ENCODE data around the gene MAP4K4. TPM values are rescaled to one million over a fixed set of nuclear protein-coding genes. Genes with fewer than 3 reads are reported as not detected.
A peak's percentile ranks its signal among the peaks of the same experiment; 100 is the strongest.

Gene MAP4K4
- polyA plus RNA-seq, result 10 to 100 TPM; 19.6 to 24.1 TPM

GRCh38 chr2:101697124-101698013, at the start of gene MAP4K4:
Gene MAP4K4 (plus strand): TSS chr2:101697707. CDS start chr2:101698081, 374 bp downstream.
- no peaks in the 10 kb centered on the region for H3K27me3 ChIP-seq (ENCODE audit: control insufficient read depth in 1 of 2, insufficient read depth in 2 of 2, low read length in 2 of 2)
- H3K9me3 ChIP-seq (ENCODE audit: control insufficient read depth in 2 of 2, insufficient read depth in 1 of 2, low read depth in 1 of 2, low read length in 1 of 2), result no peaks in the 10 kb centered on the region
- peak within 1 kb of the TSS; percentile 91 for H3K27ac ChIP-seq (ENCODE audit: low read depth in 2 of 2, low read length in 1 of 2)
- 1% methylated on average over 99 to 129 of the region's 129 CpGs for WGBS, 2 donors
- peak within 1 kb of the TSS; percentile 67 to 90 for H3K4me3 ChIP-seq (ENCODE audit: low read depth in 1 of 2, low read length in 2 of 2)
- H3K36me3 ChIP-seq (ENCODE audit: control insufficient read depth in 2 of 2, insufficient read depth in 2 of 2, low read length in 1 of 2), result no peaks in the 10 kb centered on the region
- H3K4me1 ChIP-seq (ENCODE audit: control insufficient read depth in 2 of 2, insufficient read depth in 2 of 2, low read length in 1 of 2), result no peaks in the 10 kb centered on the region

GRCh38 chr2:101653469-101653868, 44.0 kb upstream of the MAP4K4 start:
- Histone ChIP-seq H3K9me3 (ENCODE audit: control insufficient read depth in 2 of 2, insufficient read depth in 1 of 2, low read depth in 1 of 2, low read length in 1 of 2) (no peaks in the 10 kb centered on the region), H3K4me3 (ENCODE audit: low read depth in 1 of 2, low read length in 2 of 2) (no peak overlapping the region), H3K36me3 (ENCODE audit: control insufficient read depth in 2 of 2, insufficient read depth in 2 of 2, low read length in 1 of 2) (no peaks in the 10 kb centered on the region), H3K27me3 (ENCODE audit: control insufficient read depth in 1 of 2, insufficient read depth in 2 of 2, low read length in 2 of 2) (no peaks in the 10 kb centered on the region), H3K27ac (ENCODE audit: low read depth in 2 of 2, low read length in 1 of 2) (no peak overlapping the region), H3K4me1 (ENCODE audit: control insufficient read depth in 2 of 2, insufficient read depth in 2 of 2, low read length in 1 of 2) (no peaks in the 10 kb centered on the region)
- WGBS, 2 donors, result 81 to 82% methylated on average over 7 of the region's 7 CpGs

DNA sequence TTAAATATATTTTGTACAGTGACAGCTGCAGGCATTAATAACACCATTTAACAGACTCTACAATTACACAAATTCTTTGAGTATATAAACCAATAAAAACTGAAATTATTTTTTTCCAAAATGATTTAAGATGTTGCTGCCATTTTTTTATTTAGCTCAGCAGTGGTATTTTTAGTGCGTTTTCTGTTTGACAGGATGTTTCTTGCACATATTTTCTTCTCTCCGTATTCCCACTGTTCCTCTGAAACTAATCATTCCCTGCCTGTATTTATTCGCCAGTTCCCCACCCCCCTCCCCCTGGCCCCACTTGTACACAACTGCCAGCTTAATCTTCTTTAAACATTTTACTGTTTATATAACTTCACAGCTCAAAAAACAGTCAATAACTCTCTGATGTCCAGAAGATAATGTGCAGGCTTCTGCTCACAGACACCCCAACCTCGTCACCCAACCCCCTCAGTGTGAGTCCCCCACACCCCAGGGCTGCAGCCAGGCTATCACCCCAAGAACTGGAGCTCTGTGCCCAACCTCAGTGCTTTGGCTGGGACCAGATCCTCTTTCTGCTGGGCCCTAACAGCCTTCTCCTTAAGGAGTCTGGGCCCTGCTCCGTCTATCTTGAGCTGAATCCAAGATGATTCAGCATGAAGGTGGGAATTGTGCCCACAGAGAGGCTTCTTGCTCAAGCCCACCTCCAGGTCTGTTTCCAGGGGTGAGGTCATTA, 41.6 kb upstream of the MAP4K4 start:
- no peaks in the 10 kb centered on the region for H3K36me3 ChIP-seq (ENCODE audit: control insufficient read depth in 2 of 2, insufficient read depth in 2 of 2, low read length in 1 of 2)
- no peak overlapping the region for H3K27ac ChIP-seq (ENCODE audit: low read depth in 2 of 2, low read length in 1 of 2)
- no peaks in the 10 kb centered on the region for H3K27me3 ChIP-seq (ENCODE audit: control insufficient read depth in 1 of 2, insufficient read depth in 2 of 2, low read length in 2 of 2)
- WGBS, 2 donors, result 53 to 57% methylated on average over 5 of the region's 5 CpGs
- no peak overlapping the region for H3K4me3 ChIP-seq (ENCODE audit: low read depth in 1 of 2, low read length in 2 of 2)
- H3K9me3 ChIP-seq (ENCODE audit: control insufficient read depth in 2 of 2, insufficient read depth in 1 of 2, low read depth in 1 of 2, low read length in 1 of 2), result no peaks in the 10 kb centered on the region
- H3K4me1 ChIP-seq (ENCODE audit: control insufficient read depth in 2 of 2, insufficient read depth in 2 of 2, low read length in 1 of 2), result no peaks in the 10 kb centered on the region

DNA sequence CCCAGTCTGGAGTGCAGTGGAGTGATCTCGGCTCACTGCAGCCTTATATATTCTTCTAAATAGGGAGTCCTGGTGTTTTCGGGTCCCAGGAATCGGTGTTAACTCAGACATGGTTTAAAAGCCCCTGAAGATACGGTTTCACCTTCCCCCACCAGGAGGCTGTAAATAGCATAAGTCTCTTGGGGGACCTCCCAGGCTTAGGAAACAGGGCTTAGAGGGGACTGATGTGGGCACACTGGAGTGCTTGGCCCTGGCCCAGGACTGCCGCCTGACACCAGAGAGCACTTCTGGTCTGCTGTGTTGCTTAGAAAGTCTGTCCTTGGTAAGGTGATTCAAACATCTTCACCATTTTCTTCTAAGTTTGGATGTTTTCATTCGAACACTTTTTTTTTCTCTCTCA, 39.7 kb upstream of the MAP4K4 start:
- no peak overlapping the region for H3K4me3 ChIP-seq (ENCODE audit: low read depth in 1 of 2, low read length in 2 of 2)
- no peaks in the 10 kb centered on the region for H3K36me3 ChIP-seq (ENCODE audit: control insufficient read depth in 2 of 2, insufficient read depth in 2 of 2, low read length in 1 of 2)
- WGBS, 2 donors, result 93 to 94% methylated on average over 6 of the region's 6 CpGs
- H3K27me3 ChIP-seq (ENCODE audit: control insufficient read depth in 1 of 2, insufficient read depth in 2 of 2, low read length in 2 of 2), result no peaks in the 10 kb centered on the region
- H3K9me3 ChIP-seq (ENCODE audit: control insufficient read depth in 2 of 2, insufficient read depth in 1 of 2, low read depth in 1 of 2, low read length in 1 of 2), result no peaks in the 10 kb centered on the region
- no peak overlapping the region for H3K27ac ChIP-seq (ENCODE audit: low read depth in 2 of 2, low read length in 1 of 2)
- no peaks in the 10 kb centered on the region for H3K4me1 ChIP-seq (ENCODE audit: control insufficient read depth in 2 of 2, insufficient read depth in 2 of 2, low read length in 1 of 2)

GRCh38 chr2:101658387-101658786, 39.1 kb upstream of the MAP4K4 start:
- H3K4me1 ChIP-seq (ENCODE audit: control insufficient read depth in 2 of 2, insufficient read depth in 2 of 2, low read length in 1 of 2), result no peaks in the 10 kb centered on the region
- H3K27ac ChIP-seq (ENCODE audit: low read depth in 2 of 2, low read length in 1 of 2), result no peak overlapping the region
- H3K27me3 ChIP-seq (ENCODE audit: control insufficient read depth in 1 of 2, insufficient read depth in 2 of 2, low read length in 2 of 2), result no peaks in the 10 kb centered on the region
- no peak overlapping the region for H3K4me3 ChIP-seq (ENCODE audit: low read depth in 1 of 2, low read length in 2 of 2)
- no peaks in the 10 kb centered on the region for H3K36me3 ChIP-seq (ENCODE audit: control insufficient read depth in 2 of 2, insufficient read depth in 2 of 2, low read length in 1 of 2)
- H3K9me3 ChIP-seq (ENCODE audit: control insufficient read depth in 2 of 2, insufficient read depth in 1 of 2, low read depth in 1 of 2, low read length in 1 of 2), result no peaks in the 10 kb centered on the region

DNA sequence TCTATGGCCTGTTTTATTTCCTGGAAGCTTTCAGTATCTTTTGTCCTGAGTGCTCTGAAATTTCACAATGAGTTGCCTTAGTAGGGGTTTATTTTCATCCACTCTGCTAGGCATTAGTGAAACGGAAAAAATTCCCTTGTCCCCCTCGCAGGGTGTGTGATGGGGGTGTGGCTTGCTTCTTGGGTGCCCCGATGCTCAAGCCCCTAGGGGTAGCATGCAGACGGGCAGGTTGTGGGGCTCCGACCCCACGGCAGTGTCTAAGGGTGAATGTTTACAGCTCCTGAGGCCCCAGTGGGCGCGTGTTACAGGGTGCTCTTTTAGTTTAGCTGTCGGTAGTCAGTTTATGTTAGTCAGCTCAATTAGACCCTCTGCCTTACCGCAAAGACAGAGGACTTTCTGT, 32.2 kb upstream of the MAP4K4 start:
- Histone ChIP-seq H3K4me3 (ENCODE audit: low read depth in 1 of 2, low read length in 2 of 2) (no peak overlapping the region), H3K9me3 (ENCODE audit: control insufficient read depth in 2 of 2, insufficient read depth in 1 of 2, low read depth in 1 of 2, low read length in 1 of 2) (peaks cover 0 to 2% of the 10 kb centered on the region in 2 donors), H3K36me3 (ENCODE audit: control insufficient read depth in 2 of 2, insufficient read depth in 2 of 2, low read length in 1 of 2) (no peaks in the 10 kb centered on the region), H3K27me3 (ENCODE audit: control insufficient read depth in 1 of 2, insufficient read depth in 2 of 2, low read length in 2 of 2) (no peaks in the 10 kb centered on the region), H3K27ac (ENCODE audit: low read depth in 2 of 2, low read length in 1 of 2) (no peak overlapping the region), H3K4me1 (ENCODE audit: control insufficient read depth in 2 of 2, insufficient read depth in 2 of 2, low read length in 1 of 2) (no peaks in the 10 kb centered on the region)
- 84 to 87% methylated on average over 10 of the region's 10 CpGs for WGBS, 2 donors

DNA sequence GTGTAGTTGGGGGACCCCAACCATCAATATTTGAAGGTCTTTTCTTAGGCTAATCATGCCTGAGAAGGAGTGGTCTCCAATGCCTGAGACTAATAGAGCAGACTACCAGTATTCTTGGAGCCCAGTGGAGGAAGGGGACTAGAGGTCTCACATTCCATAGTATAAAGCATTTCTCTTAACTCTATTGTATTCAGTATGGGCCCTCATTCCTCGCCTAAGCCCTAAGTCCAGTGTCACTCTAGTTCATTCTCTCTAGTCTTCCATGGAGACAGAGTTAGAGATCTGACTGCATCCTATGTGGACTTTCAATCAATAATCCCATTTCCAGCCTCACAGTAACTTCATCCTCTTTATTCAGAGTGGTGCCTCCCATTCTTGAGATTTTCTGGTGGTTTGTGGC, 29.7 kb upstream of the MAP4K4 start:
- Histone ChIP-seq H3K27me3 (ENCODE audit: control insufficient read depth in 1 of 2, insufficient read depth in 2 of 2, low read length in 2 of 2) (no peaks in the 10 kb centered on the region), H3K27ac (ENCODE audit: low read depth in 2 of 2, low read length in 1 of 2) (no peak overlapping the region), H3K9me3 (ENCODE audit: control insufficient read depth in 2 of 2, insufficient read depth in 1 of 2, low read depth in 1 of 2, low read length in 1 of 2) (peaks cover 0 to 2% of the 10 kb centered on the region in 2 donors), H3K4me1 (ENCODE audit: control insufficient read depth in 2 of 2, insufficient read depth in 2 of 2, low read length in 1 of 2) (no peaks in the 10 kb centered on the region), H3K36me3 (ENCODE audit: control insufficient read depth in 2 of 2, insufficient read depth in 2 of 2, low read length in 1 of 2) (no peaks in the 10 kb centered on the region), H3K4me3 (ENCODE audit: low read depth in 1 of 2, low read length in 2 of 2) (no peak overlapping the region)
- 85 to 93% methylated on average over 1 of the region's 1 CpG for WGBS, 2 donors

GRCh38 chr2:101672047-101672446, 25.5 kb upstream of the MAP4K4 start:
- Histone ChIP-seq H3K27me3 (ENCODE audit: control insufficient read depth in 1 of 2, insufficient read depth in 2 of 2, low read length in 2 of 2) (no peaks in the 10 kb centered on the region), H3K36me3 (ENCODE audit: control insufficient read depth in 2 of 2, insufficient read depth in 2 of 2, low read length in 1 of 2) (no peaks in the 10 kb centered on the region)

GRCh38 chr2:101673920-101674319, 23.6 kb upstream of the MAP4K4 start:
- H3K4me1 ChIP-seq (ENCODE audit: control insufficient read depth in 2 of 2, insufficient read depth in 2 of 2, low read length in 1 of 2), result no peaks in the 10 kb centered on the region
- no peak overlapping the region for H3K4me3 ChIP-seq (ENCODE audit: low read depth in 1 of 2, low read length in 2 of 2)
- 96 to 99% methylated on average over 5 of the region's 5 CpGs for WGBS, 2 donors
- no peak overlapping the region for H3K27ac ChIP-seq (ENCODE audit: low read depth in 2 of 2, low read length in 1 of 2)
- H3K9me3 ChIP-seq (ENCODE audit: control insufficient read depth in 2 of 2, insufficient read depth in 1 of 2, low read depth in 1 of 2, low read length in 1 of 2), result no peaks in the 10 kb centered on the region
- no peaks in the 10 kb centered on the region for H3K36me3 ChIP-seq (ENCODE audit: control insufficient read depth in 2 of 2, insufficient read depth in 2 of 2, low read length in 1 of 2)
- no peaks in the 10 kb centered on the region for H3K27me3 ChIP-seq (ENCODE audit: control insufficient read depth in 1 of 2, insufficient read depth in 2 of 2, low read length in 2 of 2)

More at GRCh38 chr2:101672047-101672446, 25.5 kb upstream of the MAP4K4 start:
- 54 to 60% methylated on average over 2 of the region's 2 CpGs for WGBS, 2 donors
- Histone ChIP-seq H3K4me3 (ENCODE audit: low read depth in 1 of 2, low read length in 2 of 2) (no peak overlapping the region), H3K27ac (ENCODE audit: low read depth in 2 of 2, low read length in 1 of 2) (no peak overlapping the region), H3K4me1 (ENCODE audit: control insufficient read depth in 2 of 2, insufficient read depth in 2 of 2, low read length in 1 of 2) (no peaks in the 10 kb centered on the region), H3K9me3 (ENCODE audit: control insufficient read depth in 2 of 2, insufficient read depth in 1 of 2, low read depth in 1 of 2, low read length in 1 of 2) (no peaks in the 10 kb centered on the region)

Measured in esophagus (tissue), 2 donors.